NT2/D1 (cell line): ENCODE data around the gene PDE6A.

Source experiments
- YY1 ChIP-seq: IDR thresholded peaks from 2 replicates; pipeline ENCODE4 v1.6.1; 2011; ENCODE audit not compliant: insufficient read length, insufficient read depth
- ZNF274 ChIP-seq: IDR thresholded peaks from 2 replicates; pipeline ENCODE4 v1.6.1; 2011; ENCODE audit warnings: mild to moderate bottlenecking, low read depth, low read length

GRCh38 chr5:149940077-149940574 is 4.5 kb downstream of the PDE6A start:
- TF ChIP-seq YY1 (no peak), ZNF274 (no peak)
